K562 (cell line): Measurements from ENCODE around the gene CTNNA3. TPM values are rescaled to one million over a fixed set of nuclear protein-coding genes. Genes with fewer than 3 reads are reported as not detected.

Experiments used
- ATAC-seq: fragments of 200-7000 bp; cut with Tn5 transposase; 3 replicates; pipeline ENCODE4 v1.9.1; 2020; ENCODE audit warnings: moderate library complexity
- BruUV-seq: library from RNA; stranded (reverse); fragments of 400-500 nt; replicated peaks from 2 replicates; lab custom pipeline; 2021; lab: Mats Ljungman, UMichigan
- CTCF ChIA-PET: fragments of 300-600 bp; formaldehyde crosslinking; extraction: SDS; loops from one replicate; lab custom pipeline; 2021; ENCODE audit warnings: low intra/inter-chr PET ratio; lab: Yijun Ruan, JAX
- POLR2A ChIA-PET: fragments of 300-600, 350-650 bp; sonication (Branson Sonifier 250); formaldehyde crosslinking; extraction: SDS; loops from one replicate; lab custom pipeline; 2021; ENCODE audit warnings: antibody characterized with exemption, inconsistent platforms; lab: Yijun Ruan, JAX
- DNase-seq, 4 experiments: peaks; one replicate each; pipeline versions ENCODE4 v3.0.0 to v3.0.0-alpha.2; 2011 to 2018; ENCODE audit warnings: low spot score in 3 of 4, mixed read lengths in 3 of 4; ENCODE audit errors: extremely low read depth in 1 of 4
- FAIRE-seq: peaks from 2 replicates; lab custom pipeline; 2011; peaks lifted over from hg19 to GRCh38; lab: Jason Lieb, UNC
- H2AFZ ChIP-seq: 2 replicates; pipeline ENCODE4 v1.6.0; 2011; ENCODE audit warnings: low read depth, low read length, control low read depth, inconsistent platforms
- H3K27ac ChIP-seq: fragments of 200-600 bp; 3 replicates; pipeline ENCODE4 v1.8.0; 2011; ENCODE audit warnings: low read depth, mild to moderate bottlenecking, control low read depth, inconsistent platforms, low read length, moderate library complexity, mixed read lengths; ENCODE audit errors: extremely low read depth
- H3K27me3 ChIP-seq, 2 experiments: fragments of 300-600 bp in 1 of 2; 2 replicates in 1 of 2; 3 replicates in 1 of 2; pipeline versions ENCODE4 v1.6.0 to v1.8.0; 2011; ENCODE audit warnings: inconsistent platforms in 2 of 2, low read length in 2 of 2, mild to moderate bottlenecking in 1 of 2, mixed read lengths in 1 of 2, moderate library complexity in 1 of 2; ENCODE audit not compliant: control insufficient read depth in 2 of 2, insufficient read depth in 2 of 2
- H3K36me3 ChIP-seq: fragments of 300-600 bp; 3 replicates; pipeline ENCODE4 v1.8.0; 2011; ENCODE audit warnings: mild to moderate bottlenecking, low read length, inconsistent platforms; ENCODE audit not compliant: control insufficient read depth, insufficient read depth
- H3K4me1 ChIP-seq, 2 experiments: fragments of 200-600 bp in 1 of 2; replicated peaks in 1 of 2; 2 replicates in 1 of 2; 3 replicates in 1 of 2; pipeline versions ENCODE4 v1.5.1 to v1.8.0; 2011; ENCODE audit warnings: inconsistent platforms in 2 of 2, low read length in 2 of 2, mild to moderate bottlenecking in 1 of 2, mixed read lengths in 1 of 2, moderate library complexity in 1 of 2; ENCODE audit not compliant: control insufficient read depth in 2 of 2, insufficient read depth in 2 of 2
- H3K4me2 ChIP-seq: 2 replicates; pipeline ENCODE4 v1.6.1; 2011; ENCODE audit warnings: low read length, control low read depth, inconsistent platforms, mixed read lengths; ENCODE audit not compliant: insufficient read depth
- H3K4me3 ChIP-seq: fragments of 200-600 bp; sonication (generic), shearing (Covaris generic); 2 replicates; pipeline ENCODE4 v1.5.1; 2016; ENCODE audit warnings: control low read depth, inconsistent platforms
- H3K79me2 ChIP-seq: fragments of 200-600 bp; 3 replicates; pipeline ENCODE4 v1.8.0; 2011; ENCODE audit warnings: low read length, inconsistent platforms; ENCODE audit not compliant: control insufficient read depth, insufficient read depth
- H3K9ac ChIP-seq, 2 experiments: 2 replicates each; pipeline versions ENCODE4 v1.6.0 to v1.6.1; 2011; ENCODE audit warnings: low read depth in 2 of 2, low read length in 2 of 2, control low read depth in 1 of 2, inconsistent platforms in 1 of 2, mild to moderate bottlenecking in 1 of 2, mixed read lengths in 1 of 2; ENCODE audit not compliant: insufficient read depth in 1 of 2
- H3K9me1 ChIP-seq: one replicate; pipeline ENCODE4 v1.6.0; 2011; ENCODE audit warnings: inconsistent platforms, mild to moderate bottlenecking, low read length, moderate library complexity; ENCODE audit not compliant: control insufficient read depth, insufficient read depth
- H3K9me3 ChIP-seq: replicated peaks from 2 replicates; pipeline ENCODE4 v1.5.1; 2011; ENCODE audit warnings: low read depth, low read length, inconsistent platforms; ENCODE audit not compliant: control insufficient read depth, insufficient read depth
- H4K20me1 ChIP-seq: replicated peaks from 2 replicates; pipeline ENCODE4 v1.6.1; 2011; ENCODE audit warnings: low read length, inconsistent platforms, mixed read lengths; ENCODE audit not compliant: control insufficient read depth, insufficient read depth
- ARID3B ChIP-seq: fragments of 250-450 bp; sonication (Bioruptor Pico); IDR thresholded peaks from 2 replicates; pipeline ENCODE4 v1.4.0; 2020; ENCODE audit warnings: borderline replicate concordance
- E2F8 ChIP-seq: fragments of 450-650 bp; IDR thresholded peaks from 2 replicates; pipeline ENCODE4 v1.7.1; 2018; ENCODE audit warnings: mild to moderate bottlenecking, low read depth; ENCODE audit not compliant: partially characterized antibody
- SAFB ChIP-seq: fragments of 200-400 bp; formaldehyde crosslinking; IDR thresholded peaks from 2 replicates; pipeline ENCODE4 v1.6.1; 2017; ENCODE audit warnings: low read depth, low read length, borderline replicate concordance
- ZNF133 ChIP-seq: fragments of 250-450 bp; sonication (Bioruptor Pico); IDR thresholded peaks from 2 replicates; pipeline ENCODE4 v1.4.0; 2020; ENCODE audit warnings: mild to moderate bottlenecking
- ZNF316 ChIP-seq: fragments of 450-650 bp; IDR thresholded peaks from 2 replicates; pipeline ENCODE4 v1.6.1; 2016
- ZNF507 ChIP-seq: conservative IDR thresholded peaks from 2 replicates; pipeline ENCODE4 v1.6.1; 2017; ENCODE audit warnings: missing genetic modification characterization, missing compliant biosample characterization
- ZNF780A ChIP-seq: fragments of 250-450 bp; sonication (Bioruptor Pico); IDR thresholded peaks from 2 replicates; pipeline ENCODE4 v1.5.0; 2021; ENCODE audit warnings: mild to moderate bottlenecking
- WGBS: fragments of 100-300 bp; shearing (Covaris generic); methylation state at CpG from one replicate; pipeline ENCODE4 v1.1.6; 2016; ENCODE audit warnings: low coverage, mixed read lengths; ENCODE audit not compliant: insufficient coverage; ENCODE audit errors: missing lambda C conversion rate; 5-methylcytosine and 5-hydroxymethylcytosine counted together
- in situ Hi-C: fragments of 300-500 bp; cut with MboI; formaldehyde crosslinking; loops from 4 replicates; pipeline ENCODE4 v1.15.0; 2018; ENCODE audit warnings: inconsistent platforms, mixed read lengths
- intact Hi-C: fragments of 100-400 bp; cut with micrococcal nuclease; formaldehyde crosslinking; loops from 2 replicates; pipeline ENCODE4 v1.14.2; 2022
- polyA plus RNA-seq, 8 experiments: library from polyadenylated mRNA; depleted of rRNA in 4 of 8; stranded (reverse) in 5 of 8; unstranded in 3 of 8; fragments of >200 nt; fragmentation: Nextera tagmentation in 2 of 8; fragmentation: Illumina TruSeq in 1 of 8; extraction: Ambion mirVana in 2 of 8; extraction: Trizol in 1 of 8; gene quantifications; 2 replicates each; pipeline versions ENCODE4 v1.2.1 to v1.2.3, GENCODE V29; 2011 to 2014; ENCODE audit warnings: inconsistent platforms in 1 of 8, missing spikeins in 1 of 8
- total RNA-seq, 7 experiments: library from RNA; depleted of rRNA in 6 of 7; stranded (reverse); fragments of >200 nt in 6 of 7; fragmentation: Illumina TruSeq in 2 of 7; extraction: Trizol in 2 of 7; gene quantifications; 2 replicates each; pipeline versions ENCODE4 v1.2.1 to v1.2.3, GENCODE V29; 2011 to 2021; ENCODE audit warnings: low replicate concordance in 1 of 7

CTNNA3 gene
- total and polyA plus RNA-seq, 9 of the 15 experiments (the other 6 are each of a cell fraction or from before 2014, with no cell fraction given), result 0.04 TPM; not detected in 8

GRCh38 chr10:65940816-65941662 lies 1755.0 kb downstream of the CTNNA3 start:
- Histone ChIP-seq H3K9me3 (no peaks in the 10 kb centered on the region), H3K4me3 (no peak overlapping the region), H3K27ac (no peak overlapping the region), H3K4me1 (no peaks in the 10 kb centered on the region), H3K9ac (no peak overlapping the region), H3K9me1 (no peaks in the 10 kb centered on the region), H3K4me2 (no peak overlapping the region), H2AFZ (no peak overlapping the region), H3K27me3 (no peaks in the 10 kb centered on the region), H3K79me2 (no peaks in the 10 kb centered on the region), H3K36me3 (no peaks in the 10 kb centered on the region), H4K20me1 (no peaks in the 10 kb centered on the region)
- no peak for FAIRE-seq
- WGBS, result 0% methylated on average over 3 of the region's 3 CpGs
- no peak for DNase-seq
- CTCF ChIA-PET, result no interaction called here
- no peak for TF ChIP-seq ZNF780A (CRISPR knock-in tag)
- no peak for TF ChIP-seq ZNF316
- TF ChIP-seq ZNF507, result no peak
- TF ChIP-seq ZNF133, result no peak
- TF ChIP-seq SAFB, result no peak
- no peak for TF ChIP-seq E2F8
- no peak for TF ChIP-seq ARID3B (CRISPR knock-in tag)
- POLR2A ChIA-PET, result no interaction called here
- intact Hi-C loops, result no loop called here
- ATAC-seq, result no peak
- no TSS peak for BruUV-seq
- in situ Hi-C loops, result no loop called here
